Activated naive CD8-positive, alpha-beta T cell (primary cell): Measurements from ENCODE around the gene S100B.

ENCODE experiments used
- H3K27ac Mint-ChIP-seq: one replicate; pipeline ENCODE4 v1.8.0; 2021; ENCODE audit warnings: mixed read lengths
- H3K27me3 Mint-ChIP-seq: one replicate; pipeline ENCODE4 v1.8.0; 2021; ENCODE audit warnings: mixed read lengths
- H3K36me3 Mint-ChIP-seq: one replicate; pipeline ENCODE4 v1.8.0; 2021; ENCODE audit warnings: mixed read lengths
- H3K4me1 Mint-ChIP-seq: one replicate; pipeline ENCODE4 v1.8.0; 2021; ENCODE audit warnings: low read depth, mixed read lengths
- H3K4me3 Mint-ChIP-seq: one replicate; pipeline ENCODE4 v1.8.0; 2021; ENCODE audit warnings: mild to moderate bottlenecking, mixed read lengths
- H3K9me3 Mint-ChIP-seq: one replicate; pipeline ENCODE4 v1.8.0; 2021; ENCODE audit warnings: low read depth, mixed read lengths

Gene S100B

GRCh38 chr21:46564391-46564790 lies 40.5 kb downstream of the S100B start:
- Mint-ChIP-seq H3K36me3 (peaks cover 22% of the 10 kb centered on the region), H3K9me3 (no peaks in the 10 kb centered on the region), H3K27me3 (no peaks in the 10 kb centered on the region), H3K4me1 (peaks cover 87% of the 10 kb centered on the region), H3K4me3 (no peak overlapping the region), H3K27ac (peak overlapping the region; percentile 41)

- Mint-ChIP-seq H3K27me3 (no peaks in the 10 kb centered on the region), H3K36me3 (peaks cover 15% of the 10 kb centered on the region), H3K4me3 (peak overlapping the region; percentile 10), H3K4me1 (peaks cover 86% of the 10 kb centered on the region), H3K9me3 (no peaks in the 10 kb centered on the region), H3K27ac (peak overlapping the region; percentile 98)
These were observed 41.8 kb downstream of the S100B start for GRCh38 chr21:46562964-46563607.

- H3K36me3 Mint-ChIP-seq, result peaks cover 12% of the 10 kb centered on the region
- peak overlapping the region; percentile 98 for H3K27ac Mint-ChIP-seq
- peaks cover 84% of the 10 kb centered on the region for H3K4me1 Mint-ChIP-seq
- no peaks in the 10 kb centered on the region for H3K9me3 Mint-ChIP-seq
- peak overlapping the region; percentile 10 for H3K4me3 Mint-ChIP-seq
- no peaks in the 10 kb centered on the region for H3K27me3 Mint-ChIP-seq
These were observed 42.4 kb downstream of the S100B start for GRCh38 chr21:46562472-46562871.

GRCh38 chr21:46561445-46562090 lies 43.3 kb downstream of the S100B start:
- peaks cover 12% of the 10 kb centered on the region for H3K36me3 Mint-ChIP-seq
- no peaks in the 10 kb centered on the region for H3K27me3 Mint-ChIP-seq
- H3K4me3 Mint-ChIP-seq, result peak overlapping the region; percentile 83
- peaks cover 84% of the 10 kb centered on the region for H3K4me1 Mint-ChIP-seq
- H3K9me3 Mint-ChIP-seq, result no peaks in the 10 kb centered on the region
- H3K27ac Mint-ChIP-seq, result peak overlapping the region; percentile 98

- H3K36me3 Mint-ChIP-seq, result peaks cover 8% of the 10 kb centered on the region
- H3K27ac Mint-ChIP-seq, result peak overlapping the region; percentile 98
- H3K27me3 Mint-ChIP-seq, result no peaks in the 10 kb centered on the region
- H3K4me3 Mint-ChIP-seq, result peak overlapping the region; percentile 83
- H3K9me3 Mint-ChIP-seq, result no peaks in the 10 kb centered on the region
- H3K4me1 Mint-ChIP-seq, result peaks cover 84% of the 10 kb centered on the region
These were observed 44.1 kb downstream of the S100B start for GRCh38 chr21:46560568-46561444.

GRCh38 chr21:46559291-46559983 lies 45.4 kb downstream of the S100B start:
- Mint-ChIP-seq H3K27ac (peak overlapping the region; percentile 98), H3K36me3 (peaks cover 5% of the 10 kb centered on the region), H3K9me3 (no peaks in the 10 kb centered on the region), H3K4me1 (peaks cover 85% of the 10 kb centered on the region), H3K4me3 (peak overlapping the region; percentile 83), H3K27me3 (no peaks in the 10 kb centered on the region)

GRCh38 chr21:46557919-46558392 lies 46.9 kb downstream of the S100B start:
- Mint-ChIP-seq H3K27ac (peak overlapping the region; percentile 98), H3K36me3 (peaks cover 5% of the 10 kb centered on the region), H3K9me3 (no peaks in the 10 kb centered on the region), H3K4me3 (no peak overlapping the region), H3K27me3 (no peaks in the 10 kb centered on the region), H3K4me1 (peaks cover 87% of the 10 kb centered on the region)

GRCh38 chr21:46557469-46557868 lies 47.4 kb downstream of the S100B start:
- peaks cover 3% of the 10 kb centered on the region for H3K36me3 Mint-ChIP-seq
- peak overlapping the region; percentile 72 for H3K27ac Mint-ChIP-seq
- H3K9me3 Mint-ChIP-seq, result no peaks in the 10 kb centered on the region
- H3K27me3 Mint-ChIP-seq, result no peaks in the 10 kb centered on the region
- H3K4me3 Mint-ChIP-seq, result no peak overlapping the region
- H3K4me1 Mint-ChIP-seq, result peaks cover 87% of the 10 kb centered on the region

GRCh38 chr21:46556802-46557201 lies 48.1 kb downstream of the S100B start:
- H3K27ac Mint-ChIP-seq, result peak overlapping the region; percentile 72
- no peaks in the 10 kb centered on the region for H3K27me3 Mint-ChIP-seq
- H3K4me1 Mint-ChIP-seq, result peaks cover 86% of the 10 kb centered on the region
- H3K4me3 Mint-ChIP-seq, result peak overlapping the region; percentile 5
- H3K9me3 Mint-ChIP-seq, result no peaks in the 10 kb centered on the region
- no peaks in the 10 kb centered on the region for H3K36me3 Mint-ChIP-seq

- peaks cover 86% of the 10 kb centered on the region for H3K4me1 Mint-ChIP-seq
- H3K4me3 Mint-ChIP-seq, result peak overlapping the region; percentile 40
- H3K27ac Mint-ChIP-seq, result peak overlapping the region; percentile 77
- no peaks in the 10 kb centered on the region for H3K36me3 Mint-ChIP-seq
- H3K27me3 Mint-ChIP-seq, result no peaks in the 10 kb centered on the region
- no peaks in the 10 kb centered on the region for H3K9me3 Mint-ChIP-seq
These were observed 49.2 kb downstream of the S100B start for GRCh38 chr21:46555678-46556077.

GRCh38 chr21:46555225-46555617 lies 49.7 kb downstream of the S100B start:
- H3K36me3 Mint-ChIP-seq, result peaks cover 1% of the 10 kb centered on the region
- no peaks in the 10 kb centered on the region for H3K9me3 Mint-ChIP-seq
- H3K27ac Mint-ChIP-seq, result peak overlapping the region; percentile 22
- no peak overlapping the region for H3K4me3 Mint-ChIP-seq
- H3K4me1 Mint-ChIP-seq, result peaks cover 86% of the 10 kb centered on the region
- H3K27me3 Mint-ChIP-seq, result no peaks in the 10 kb centered on the region

GRCh38 chr21:46554431-46555224 lies 50.3 kb downstream of the S100B start:
- peaks cover 83% of the 10 kb centered on the region for H3K4me1 Mint-ChIP-seq
- H3K27me3 Mint-ChIP-seq, result no peaks in the 10 kb centered on the region
- peak overlapping the region; percentile 83 for H3K27ac Mint-ChIP-seq
- no peaks in the 10 kb centered on the region for H3K9me3 Mint-ChIP-seq
- peaks cover 3% of the 10 kb centered on the region for H3K36me3 Mint-ChIP-seq
- H3K4me3 Mint-ChIP-seq, result no peak overlapping the region

GRCh38 chr21:46553993-46554392 lies 50.9 kb downstream of the S100B start:
- peaks cover 3% of the 10 kb centered on the region for H3K36me3 Mint-ChIP-seq
- no peaks in the 10 kb centered on the region for H3K9me3 Mint-ChIP-seq
- peaks cover 81% of the 10 kb centered on the region for H3K4me1 Mint-ChIP-seq
- no peaks in the 10 kb centered on the region for H3K27me3 Mint-ChIP-seq
- H3K27ac Mint-ChIP-seq, result peak overlapping the region; percentile 83
- no peak overlapping the region for H3K4me3 Mint-ChIP-seq

GRCh38 chr21:46552865-46553379 lies 52.0 kb downstream of the S100B start:
- peaks cover 4% of the 10 kb centered on the region for H3K9me3 Mint-ChIP-seq
- peak overlapping the region; percentile 93 for H3K27ac Mint-ChIP-seq
- H3K4me3 Mint-ChIP-seq, result peak overlapping the region; percentile 64
- peaks cover 10% of the 10 kb centered on the region for H3K36me3 Mint-ChIP-seq
- no peaks in the 10 kb centered on the region for H3K27me3 Mint-ChIP-seq
- peaks cover 86% of the 10 kb centered on the region for H3K4me1 Mint-ChIP-seq
